Gastroesophageal sphincter (tissue), 3 donors: ENCODE results near the gene SESTD1.

Source experiments
- CTCF ChIP-seq, 4 experiments: fragments of 200-600 bp in 2 of 4; fragments of 450-650 bp in 2 of 4; sonication (generic) in 1 of 4; IDR thresholded peaks; one replicate each; pipeline ENCODE4 v1.5.1; 2017 to 2019; ENCODE audit warnings: antibody characterized with exemption in 4 of 4, mild to moderate bottlenecking in 2 of 4, moderate library complexity in 2 of 4
- EP300 ChIP-seq: sonication (generic); formaldehyde crosslinking; IDR thresholded peaks from one replicate; pipeline ENCODE4 v1.6.1; 2017; ENCODE audit warnings: antibody characterized with exemption, mild to moderate bottlenecking
- POLR2A ChIP-seq, 2 donors: fragments of 450-650 bp; IDR thresholded peaks; one replicate each; pipeline ENCODE4 v1.6.1; 2017; ENCODE audit warnings: antibody characterized with exemption in 2 of 2, mild to moderate bottlenecking in 2 of 2, moderate library complexity in 1 of 2
- POLR2AphosphoS5 ChIP-seq: sonication (generic); formaldehyde crosslinking; IDR thresholded peaks from one replicate; pipeline ENCODE4 v1.6.1; 2017; ENCODE audit warnings: antibody characterized with exemption

DNA sequence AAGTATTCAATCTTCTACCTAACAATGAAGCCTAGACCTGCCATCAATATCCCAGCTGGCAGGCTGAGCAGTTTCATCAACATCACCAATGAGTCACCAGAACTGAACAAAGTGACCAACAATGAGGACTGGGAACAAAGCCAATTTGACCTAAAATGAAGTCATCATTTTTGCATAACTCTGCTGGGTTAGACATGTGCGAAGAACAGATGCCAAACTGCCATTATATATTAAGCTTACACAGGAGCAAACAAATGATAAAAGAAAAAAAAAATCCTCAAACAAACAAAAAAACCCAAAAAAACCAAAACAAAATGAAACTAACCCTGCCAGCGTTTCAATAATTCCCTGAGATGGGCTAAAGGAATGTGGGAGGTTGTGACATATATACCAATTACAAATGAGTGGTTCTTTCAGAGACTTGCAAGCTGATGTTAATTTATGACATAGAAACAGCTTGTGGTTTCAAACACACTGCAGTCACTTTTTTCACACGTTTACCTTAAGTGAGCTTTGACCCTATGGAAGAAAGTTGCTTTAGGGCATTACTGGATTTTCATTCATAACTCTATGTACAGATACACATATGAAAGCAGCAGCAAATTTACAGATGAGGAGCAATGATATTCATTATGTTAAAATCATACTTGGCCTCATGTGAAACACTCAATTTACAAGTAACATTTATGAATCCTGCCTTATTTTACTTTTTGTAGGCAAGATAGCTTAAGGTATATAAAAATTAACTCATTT is 157.8 kb downstream of the SESTD1 start:
- no peak for TF ChIP-seq CTCF (IDR thresholded peaks at IDR 0.05)
- TF ChIP-seq POLR2A (IDR thresholded peaks at IDR 0.05), result no peak
- peak; percentile 83 for TF ChIP-seq POLR2AphosphoS5
- no peak for TF ChIP-seq EP300
